ENCODE results near the gene SEC24D. TPM values are rescaled to one million over a fixed set of nuclear protein-coding genes. Genes with fewer than 3 reads are reported as not detected.

SEC24D gene
- total and polyA plus RNA-seq, 2 donors: 16.3 to 20.9 TPM

DNA sequence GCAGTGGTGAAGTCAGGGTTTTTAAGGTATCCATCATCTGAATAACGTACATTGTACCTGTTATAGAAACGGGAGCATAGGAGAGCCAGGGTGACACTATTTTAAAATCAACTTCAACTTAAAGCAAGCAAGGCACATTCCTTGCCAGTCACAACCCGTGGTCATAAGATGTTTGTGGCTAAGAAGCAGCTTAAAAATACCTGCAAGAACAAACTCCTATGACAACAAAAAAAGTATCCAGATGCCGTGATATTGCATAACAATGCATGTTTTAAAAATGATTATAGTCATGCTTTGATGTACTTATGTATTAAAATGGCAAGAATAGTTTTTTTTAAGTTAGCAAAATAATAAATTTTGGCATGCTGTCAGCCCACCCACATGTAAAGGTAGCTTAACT is 36.3 kb upstream of the SEC24D start:
- H3K27me3 ChIP-seq (ENCODE audit: control insufficient read depth in 2 of 2, insufficient read depth in 1 of 2, low read length in 1 of 2): no peaks in the 10 kb centered on the region
- no peaks in the 10 kb centered on the region for H3K36me3 ChIP-seq (ENCODE audit: control insufficient read depth in 2 of 2, insufficient read depth in 2 of 2, low read length in 1 of 2)
- no peak overlapping the region for H3K27ac ChIP-seq (ENCODE audit: low read depth in 1 of 2, low read length in 1 of 2)
- no peaks in the 10 kb centered on the region for H3K9me3 ChIP-seq (ENCODE audit: control insufficient read depth in 2 of 2, insufficient read depth in 1 of 2, low read length in 1 of 2)
- H3K4me1 ChIP-seq (ENCODE audit: control insufficient read depth in 2 of 2, insufficient read depth in 2 of 2, low read length in 2 of 2): no peaks in the 10 kb centered on the region
- WGBS: 91% methylated on average over 4 of the region's 4 CpGs
- DNase-seq (ENCODE audit: low read depth in 6 of 9, low spot score in 9 of 9): no peak
- H3K4me3 ChIP-seq (ENCODE audit: low read length in 2 of 2): no peak overlapping the region

DNA sequence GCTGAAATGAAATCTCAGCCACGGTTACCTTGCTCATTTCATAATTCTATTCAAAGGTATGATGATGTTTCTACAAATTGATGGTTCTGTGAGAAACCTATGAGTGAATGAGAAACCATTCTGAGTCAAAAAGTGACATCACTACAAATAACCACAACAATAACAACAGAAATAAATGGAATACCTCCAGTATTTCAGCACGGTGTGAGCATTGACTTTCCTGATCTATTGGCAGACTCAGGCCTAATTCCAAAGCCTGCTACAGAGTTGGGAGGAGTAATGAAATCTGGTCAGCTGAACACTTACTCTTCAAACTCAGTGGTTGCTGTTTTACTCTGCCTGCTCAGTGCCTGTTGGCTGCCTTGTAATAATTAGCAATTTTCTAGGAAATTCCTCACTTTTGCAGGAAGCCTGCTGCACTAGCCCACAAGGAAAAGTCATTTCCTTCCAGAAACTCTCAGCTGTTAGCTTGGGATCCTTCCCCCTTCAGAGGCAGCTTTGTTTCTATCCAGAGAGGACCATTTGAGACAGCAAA is 33.9 kb upstream of the SEC24D start:
- WGBS: 92% methylated on average over 2 of the region's 2 CpGs
- Histone ChIP-seq H3K4me1 (ENCODE audit: control insufficient read depth in 2 of 2, insufficient read depth in 2 of 2, low read length in 2 of 2) (no peaks in the 10 kb centered on the region), H3K27me3 (ENCODE audit: control insufficient read depth in 2 of 2, insufficient read depth in 1 of 2, low read length in 1 of 2) (no peaks in the 10 kb centered on the region), H3K27ac (ENCODE audit: low read depth in 1 of 2, low read length in 1 of 2) (no peak overlapping the region), H3K36me3 (ENCODE audit: control insufficient read depth in 2 of 2, insufficient read depth in 2 of 2, low read length in 1 of 2) (no peaks in the 10 kb centered on the region), H3K9me3 (ENCODE audit: control insufficient read depth in 2 of 2, insufficient read depth in 1 of 2, low read length in 1 of 2) (no peaks in the 10 kb centered on the region), H3K4me3 (ENCODE audit: low read length in 2 of 2) (no peak overlapping the region)
- no peak for DNase-seq (ENCODE audit: low read depth in 6 of 9, low spot score in 9 of 9)

DNA sequence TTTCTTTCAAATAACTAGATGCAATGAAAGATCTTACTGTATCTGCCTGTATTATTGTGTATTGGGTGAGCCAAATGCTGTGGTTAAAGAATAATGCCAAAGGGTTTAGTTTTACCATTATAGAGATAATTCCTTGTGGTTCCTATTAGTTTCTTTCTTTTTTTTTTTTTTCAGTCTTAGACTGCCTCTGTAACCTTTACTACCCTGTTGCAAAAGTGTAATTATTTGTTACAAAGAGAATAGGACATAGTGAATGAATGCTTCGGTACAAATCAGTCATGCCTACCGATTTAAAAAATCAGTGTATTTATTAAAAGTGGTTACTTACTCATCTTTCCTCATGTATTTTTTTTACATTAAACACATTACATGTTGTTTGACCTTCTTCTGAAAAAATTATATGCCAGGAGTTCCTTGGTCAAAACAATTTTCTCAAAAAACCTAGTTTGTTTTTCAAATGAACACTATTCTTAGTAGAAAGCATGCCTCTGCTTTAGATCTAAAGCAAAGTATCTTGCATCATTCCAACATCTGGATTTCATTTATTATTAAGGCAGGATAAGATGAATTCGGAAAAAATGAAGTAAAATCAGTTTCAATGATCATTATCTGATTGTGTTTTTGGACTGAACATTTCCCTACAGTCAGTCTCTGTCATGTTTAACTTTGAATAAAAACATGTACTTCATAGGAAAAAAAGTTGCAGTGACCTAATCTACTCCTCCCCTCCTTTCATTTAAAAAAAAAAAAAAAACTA is 31.6 kb upstream of the SEC24D start:
- Histone ChIP-seq H3K27me3 (ENCODE audit: control insufficient read depth in 2 of 2, insufficient read depth in 1 of 2, low read length in 1 of 2) (no peaks in the 10 kb centered on the region), H3K9me3 (ENCODE audit: control insufficient read depth in 2 of 2, insufficient read depth in 1 of 2, low read length in 1 of 2) (no peaks in the 10 kb centered on the region), H3K4me3 (ENCODE audit: low read length in 2 of 2) (no peak overlapping the region), H3K4me1 (ENCODE audit: control insufficient read depth in 2 of 2, insufficient read depth in 2 of 2, low read length in 2 of 2) (no peaks in the 10 kb centered on the region), H3K27ac (ENCODE audit: low read depth in 1 of 2, low read length in 1 of 2) (no peak overlapping the region), H3K36me3 (ENCODE audit: control insufficient read depth in 2 of 2, insufficient read depth in 2 of 2, low read length in 1 of 2) (no peaks in the 10 kb centered on the region)
- whole genome bisulfite sequencing: 97% methylated on average over 3 of the region's 3 CpGs
- no peak for DNase-seq (ENCODE audit: low read depth in 6 of 9, low spot score in 9 of 9)

DNA sequence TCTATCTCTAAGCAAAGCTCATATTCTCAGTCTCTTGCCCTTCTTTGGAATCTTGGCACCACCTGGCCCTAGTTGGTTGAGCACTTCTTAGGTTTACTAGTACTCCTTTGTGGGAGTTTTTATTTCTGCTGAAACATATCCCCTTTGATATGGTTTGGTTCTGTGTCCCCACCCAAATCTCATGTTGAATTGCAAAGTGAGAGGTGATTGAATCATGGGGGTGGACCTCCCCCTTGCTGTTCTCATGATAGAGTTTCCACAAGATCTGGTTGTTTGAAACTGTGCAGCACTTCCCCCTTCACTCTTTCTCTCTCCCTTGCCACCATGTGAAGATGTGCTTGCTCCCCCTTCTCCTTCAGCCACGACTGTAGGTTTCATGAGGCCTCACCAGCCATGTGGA is 30.5 kb upstream of the SEC24D start:
- Histone ChIP-seq H3K4me3 (ENCODE audit: low read length in 2 of 2) (no peak overlapping the region), H3K36me3 (ENCODE audit: control insufficient read depth in 2 of 2, insufficient read depth in 2 of 2, low read length in 1 of 2) (no peaks in the 10 kb centered on the region), H3K27me3 (ENCODE audit: control insufficient read depth in 2 of 2, insufficient read depth in 1 of 2, low read length in 1 of 2) (no peaks in the 10 kb centered on the region), H3K9me3 (ENCODE audit: control insufficient read depth in 2 of 2, insufficient read depth in 1 of 2, low read length in 1 of 2) (no peaks in the 10 kb centered on the region), H3K27ac (ENCODE audit: low read depth in 1 of 2, low read length in 1 of 2) (no peak overlapping the region), H3K4me1 (ENCODE audit: control insufficient read depth in 2 of 2, insufficient read depth in 2 of 2, low read length in 2 of 2) (no peaks in the 10 kb centered on the region)
- no peak for DNase-seq (ENCODE audit: low read depth in 6 of 9, low spot score in 9 of 9)
- WGBS: 88% methylated on average over 1 of the region's 1 CpG

DNA sequence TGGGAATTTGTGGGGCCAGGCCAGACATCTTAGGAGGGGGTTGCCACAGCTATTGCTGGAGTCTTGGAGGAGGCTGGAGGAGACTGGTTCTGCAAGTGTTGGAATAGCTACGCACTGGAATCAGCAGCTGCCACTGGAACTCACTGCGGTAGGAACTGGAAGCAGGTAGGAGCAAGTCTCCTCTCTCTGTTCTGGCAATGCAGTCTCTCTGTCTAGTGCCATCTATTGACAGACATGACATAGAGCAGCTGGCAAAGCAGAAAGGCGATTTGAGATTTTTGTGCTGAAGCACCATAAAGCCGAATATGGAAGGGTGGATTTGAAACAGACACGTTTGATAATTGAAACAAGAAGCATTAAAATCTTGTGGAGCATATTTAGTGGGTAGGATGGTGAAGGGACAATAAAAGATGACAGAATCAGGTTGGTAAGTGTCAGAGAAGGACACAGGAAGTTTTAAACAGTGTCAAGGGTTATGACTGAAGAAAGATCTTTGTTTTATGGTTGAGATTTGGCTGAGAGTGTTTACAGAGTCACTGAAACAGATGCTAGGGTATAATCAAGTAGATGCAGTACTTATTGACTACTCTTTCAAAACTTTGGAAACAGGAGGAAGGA is 29.3 kb upstream of the SEC24D start:
- Histone ChIP-seq H3K4me3 (ENCODE audit: low read length in 2 of 2) (no peak overlapping the region), H3K9me3 (ENCODE audit: control insufficient read depth in 2 of 2, insufficient read depth in 1 of 2, low read length in 1 of 2) (no peaks in the 10 kb centered on the region), H3K4me1 (ENCODE audit: control insufficient read depth in 2 of 2, insufficient read depth in 2 of 2, low read length in 2 of 2) (no peaks in the 10 kb centered on the region), H3K27me3 (ENCODE audit: control insufficient read depth in 2 of 2, insufficient read depth in 1 of 2, low read length in 1 of 2) (no peaks in the 10 kb centered on the region), H3K27ac (ENCODE audit: low read depth in 1 of 2, low read length in 1 of 2) (no peak overlapping the region), H3K36me3 (ENCODE audit: control insufficient read depth in 2 of 2, insufficient read depth in 2 of 2, low read length in 1 of 2) (no peaks in the 10 kb centered on the region)
- WGBS: 29% methylated on average over 5 of the region's 5 CpGs
- DNase-seq (ENCODE audit: low read depth in 6 of 9, low spot score in 9 of 9): peak in 4 of 9 donors; percentile 0 to 45 (median 15)

DNA sequence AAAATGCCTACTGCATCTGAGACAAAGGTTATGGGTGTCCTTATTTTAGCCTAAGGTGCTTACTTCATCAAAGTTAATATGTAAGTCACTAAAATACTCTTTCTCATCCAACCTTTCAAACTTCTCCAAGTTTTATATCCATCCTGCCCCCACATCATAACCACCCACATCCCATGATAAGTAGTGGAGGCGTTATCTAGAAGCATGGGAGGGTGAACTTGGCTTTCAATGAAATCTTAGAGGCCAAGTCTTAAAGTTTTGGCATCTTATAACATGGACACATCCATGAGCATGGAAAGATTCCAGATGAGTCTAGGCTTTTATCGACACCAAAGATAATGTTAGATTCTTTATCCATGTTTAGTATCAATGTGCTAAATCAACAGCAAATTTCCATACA is 22.9 kb upstream of the SEC24D start:
- no peak for DNase-seq (ENCODE audit: low read depth in 6 of 9, low spot score in 9 of 9)
- H3K4me1 ChIP-seq (ENCODE audit: control insufficient read depth in 2 of 2, insufficient read depth in 2 of 2, low read length in 2 of 2): no peaks in the 10 kb centered on the region
- no peak overlapping the region for H3K27ac ChIP-seq (ENCODE audit: low read depth in 1 of 2, low read length in 1 of 2)
- H3K36me3 ChIP-seq (ENCODE audit: control insufficient read depth in 2 of 2, insufficient read depth in 2 of 2, low read length in 1 of 2): no peaks in the 10 kb centered on the region
- 94% methylated on average over 2 of the region's 2 CpGs for WGBS
- no peak overlapping the region for H3K4me3 ChIP-seq (ENCODE audit: low read length in 2 of 2)
- no peaks in the 10 kb centered on the region for H3K9me3 ChIP-seq (ENCODE audit: control insufficient read depth in 2 of 2, insufficient read depth in 1 of 2, low read length in 1 of 2)
- no peaks in the 10 kb centered on the region for H3K27me3 ChIP-seq (ENCODE audit: control insufficient read depth in 2 of 2, insufficient read depth in 1 of 2, low read length in 1 of 2)

DNA sequence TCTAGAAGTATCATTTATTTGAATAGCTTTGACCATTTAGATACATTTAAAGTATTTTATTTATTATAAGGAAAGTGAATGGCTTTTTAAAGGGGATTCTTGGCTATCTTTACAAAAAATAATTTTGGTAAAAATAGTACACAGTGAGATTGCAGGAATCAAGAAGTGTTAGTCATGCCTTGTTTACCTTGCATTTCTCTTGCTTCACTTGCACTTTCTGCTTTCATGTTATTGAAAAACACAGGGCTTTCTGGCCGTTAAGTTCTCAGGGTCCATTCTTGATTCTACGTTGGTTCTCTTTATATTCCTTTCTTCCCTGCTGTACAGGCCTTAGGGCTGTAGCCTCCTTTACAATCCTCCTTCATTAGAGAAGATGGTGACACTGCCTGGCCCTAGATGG is 21.8 kb upstream of the SEC24D start:
- Histone ChIP-seq H3K4me1 (ENCODE audit: control insufficient read depth in 2 of 2, insufficient read depth in 2 of 2, low read length in 2 of 2) (no peaks in the 10 kb centered on the region), H3K36me3 (ENCODE audit: control insufficient read depth in 2 of 2, insufficient read depth in 2 of 2, low read length in 1 of 2) (no peaks in the 10 kb centered on the region), H3K27ac (ENCODE audit: low read depth in 1 of 2, low read length in 1 of 2) (no peak overlapping the region), H3K27me3 (ENCODE audit: control insufficient read depth in 2 of 2, insufficient read depth in 1 of 2, low read length in 1 of 2) (no peaks in the 10 kb centered on the region), H3K9me3 (ENCODE audit: control insufficient read depth in 2 of 2, insufficient read depth in 1 of 2, low read length in 1 of 2) (no peaks in the 10 kb centered on the region), H3K4me3 (ENCODE audit: low read length in 2 of 2) (no peak overlapping the region)
- 98% methylated on average over 2 of the region's 2 CpGs for WGBS
- no peak for DNase-seq (ENCODE audit: low read depth in 6 of 9, low spot score in 9 of 9)

DNA sequence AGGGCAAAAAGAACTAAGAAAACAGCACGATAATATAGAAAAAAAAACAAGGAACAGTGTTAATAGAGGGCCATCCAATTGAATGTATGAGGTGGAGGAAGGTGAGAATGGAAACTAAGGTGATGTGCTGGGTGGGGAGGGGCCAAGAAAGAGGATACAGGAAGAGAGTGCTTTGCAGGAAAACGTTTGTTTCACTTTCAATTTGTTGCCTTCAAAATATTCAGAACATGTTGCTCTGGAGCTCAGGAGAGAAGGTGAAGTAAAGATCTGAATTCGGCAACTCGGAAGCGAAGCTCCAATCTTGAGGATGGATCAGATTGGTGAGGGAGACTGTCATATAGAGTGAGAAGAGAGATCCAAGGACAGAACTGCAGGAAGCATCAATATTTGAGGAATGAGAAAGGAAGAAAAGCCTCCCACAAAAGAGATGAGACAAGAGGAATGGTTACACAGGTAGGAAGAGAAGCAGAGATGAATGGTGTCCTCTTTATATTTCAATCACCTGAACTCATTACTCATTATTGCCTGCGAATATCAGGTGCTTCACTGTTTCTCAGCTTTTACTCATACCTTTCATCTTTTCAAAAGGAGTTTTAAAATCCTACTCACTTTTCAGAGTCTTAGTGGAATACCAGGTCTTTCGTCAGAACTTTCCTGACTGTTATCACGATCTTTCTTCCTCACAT is 14.7 kb upstream of the SEC24D start:
- H3K4me1 ChIP-seq (ENCODE audit: control insufficient read depth in 2 of 2, insufficient read depth in 2 of 2, low read length in 2 of 2): peaks cover 0 to 3% of the 10 kb centered on the region in 2 donors
- H3K4me3 ChIP-seq (ENCODE audit: low read length in 2 of 2): peak overlapping the region; percentile 40 to 43
- no peaks in the 10 kb centered on the region for H3K27me3 ChIP-seq (ENCODE audit: control insufficient read depth in 2 of 2, insufficient read depth in 1 of 2, low read length in 1 of 2)
- peak in 8 of 9 donors; percentile 22 to 77 (median 52) for DNase-seq (ENCODE audit: low read depth in 6 of 9, low spot score in 9 of 9)
- H3K36me3 ChIP-seq (ENCODE audit: control insufficient read depth in 2 of 2, insufficient read depth in 2 of 2, low read length in 1 of 2): no peaks in the 10 kb centered on the region
- WGBS: 42% methylated on average over 8 of the region's 8 CpGs
- H3K9me3 ChIP-seq (ENCODE audit: control insufficient read depth in 2 of 2, insufficient read depth in 1 of 2, low read length in 1 of 2): no peaks in the 10 kb centered on the region
- H3K27ac ChIP-seq (ENCODE audit: low read depth in 1 of 2, low read length in 1 of 2): peak overlapping the region; percentile 22 to 29
